Vagina (tissue), 2 donors: ENCODE results near the gene SLC25A26.

Experiments used
- POLR2AphosphoS5 ChIP-seq, 2 donors: sonication (generic); formaldehyde crosslinking; IDR thresholded peaks; one replicate each; pipeline ENCODE4 v1.9.0; 2017; ENCODE audit warnings: antibody characterized with exemption in 2 of 2, mild to moderate bottlenecking in 2 of 2, low read depth in 1 of 2; ENCODE audit not compliant: insufficient read depth in 1 of 2
- TF ChIP-seq, protein P1 (sequence below), 3 experiments: fragments of 450-650 bp in 2 of 3; fragments of 200-600 bp in 1 of 3; sonication (generic) in 1 of 3; IDR thresholded peaks; one replicate each; pipeline ENCODE4 v1.5.1; 2017 to 2019; ENCODE audit warnings: antibody characterized with exemption in 3 of 3, mild to moderate bottlenecking in 2 of 3, moderate library complexity in 2 of 3

DNA sequence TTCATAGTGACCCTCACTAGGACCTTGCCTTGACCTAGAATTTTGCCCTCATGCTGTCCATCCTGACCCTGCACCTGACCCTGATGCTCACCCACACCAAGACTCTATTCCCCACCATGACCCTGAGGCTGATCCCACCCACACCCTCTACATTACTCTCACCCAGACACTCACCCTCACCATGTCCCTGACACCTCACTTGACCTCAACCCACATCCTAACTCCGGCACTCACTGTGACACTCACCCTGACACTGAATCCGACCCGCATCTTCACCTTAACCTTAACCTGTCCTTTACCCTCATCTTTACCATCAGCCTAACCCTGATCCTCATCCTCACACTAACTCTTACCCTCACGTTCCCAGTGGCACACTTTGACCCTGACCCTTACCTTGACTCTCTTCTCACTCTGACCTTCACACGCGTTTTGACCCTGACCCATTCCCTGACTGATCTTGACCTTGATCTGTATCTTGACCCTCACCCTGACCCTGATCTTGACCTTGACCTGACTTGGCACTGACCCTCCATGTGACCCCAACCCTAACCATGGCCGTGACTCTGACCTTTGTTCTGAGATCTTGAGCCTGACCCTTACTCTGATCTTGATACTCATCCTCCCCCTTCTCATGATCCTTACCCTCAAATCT, 22.2 kb upstream of the SLC25A26 start:
- TF ChIP-seq, protein P1, sequence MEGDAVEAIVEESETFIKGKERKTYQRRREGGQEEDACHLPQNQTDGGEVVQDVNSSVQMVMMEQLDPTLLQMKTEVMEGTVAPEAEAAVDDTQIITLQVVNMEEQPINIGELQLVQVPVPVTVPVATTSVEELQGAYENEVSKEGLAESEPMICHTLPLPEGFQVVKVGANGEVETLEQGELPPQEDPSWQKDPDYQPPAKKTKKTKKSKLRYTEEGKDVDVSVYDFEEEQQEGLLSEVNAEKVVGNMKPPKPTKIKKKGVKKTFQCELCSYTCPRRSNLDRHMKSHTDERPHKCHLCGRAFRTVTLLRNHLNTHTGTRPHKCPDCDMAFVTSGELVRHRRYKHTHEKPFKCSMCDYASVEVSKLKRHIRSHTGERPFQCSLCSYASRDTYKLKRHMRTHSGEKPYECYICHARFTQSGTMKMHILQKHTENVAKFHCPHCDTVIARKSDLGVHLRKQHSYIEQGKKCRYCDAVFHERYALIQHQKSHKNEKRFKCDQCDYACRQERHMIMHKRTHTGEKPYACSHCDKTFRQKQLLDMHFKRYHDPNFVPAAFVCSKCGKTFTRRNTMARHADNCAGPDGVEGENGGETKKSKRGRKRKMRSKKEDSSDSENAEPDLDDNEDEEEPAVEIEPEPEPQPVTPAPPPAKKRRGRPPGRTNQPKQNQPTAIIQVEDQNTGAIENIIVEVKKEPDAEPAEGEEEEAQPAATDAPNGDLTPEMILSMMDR (IDR thresholded peaks at IDR 0.05) = no peak
- TF ChIP-seq POLR2AphosphoS5 (IDR thresholded peaks at IDR 0.05; ENCODE audit: insufficient read depth in 1 of 2, low read depth in 1 of 2) = no peak
